ENCODE measurements around the gene KANSL1.

- no peak for TF ChIP-seq ZNF609 (CRISPR knock-in tag; IDR thresholded peaks at IDR 0.05; ENCODE audit: borderline replicate concordance)
- TF ChIP-seq POLR2A (conservative IDR thresholded peaks at IDR 0.05) = no peak
- TF ChIP-seq SNIP1 (IDR thresholded peaks at IDR 0.05; ENCODE audit: low read depth) = no peak
- no peak for TF ChIP-seq KAT2B (IDR thresholded peaks at IDR 0.05; ENCODE audit: low read depth, low read length)
- no peak for TF ChIP-seq ZNF512 (tag; IDR thresholded peaks at IDR 0.05)
These were observed 25.2 kb downstream of the KANSL1 start for GRCh38 chr17:46167826-46168569.

Data from K562 (cell line).